Neuronal stem cell (in vitro differentiated cells): ENCODE measurements around the gene PPIB.

Source experiments
- DNase-seq: peaks from one replicate; pipeline ENCODE4 v3.0.0-alpha.2; 2013; ENCODE audit warnings: low spot score
- H2AFZ ChIP-seq: one replicate; pipeline ENCODE4 v1.6.1; 2013; ENCODE audit warnings: mild to moderate bottlenecking, low read length, inconsistent platforms
- H2AK5ac ChIP-seq: 2 replicates; pipeline ENCODE4 v1.6.1; 2013; ENCODE audit warnings: low read depth, mild to moderate bottlenecking, inconsistent platforms, low read length, moderate library complexity, mixed read lengths
- H2BK120ac ChIP-seq: 2 replicates; pipeline ENCODE4 v1.6.1; 2013; ENCODE audit warnings: low read depth, mild to moderate bottlenecking, inconsistent platforms, low read length, moderate library complexity, mixed read lengths
- H2BK12ac ChIP-seq: one replicate; pipeline ENCODE4 v1.6.1; 2013; ENCODE audit warnings: low read length, inconsistent platforms
- H2BK15ac ChIP-seq: 2 replicates; pipeline ENCODE4 v1.6.1; 2013; ENCODE audit warnings: mild to moderate bottlenecking, low read length, inconsistent platforms, mixed read lengths
- H2BK5ac ChIP-seq: one replicate; pipeline ENCODE4 v1.6.1; 2013; ENCODE audit warnings: inconsistent platforms, mild to moderate bottlenecking, low read length, moderate library complexity
- H3K14ac ChIP-seq: one replicate; pipeline ENCODE4 v1.6.1; 2013; ENCODE audit warnings: low read length, inconsistent platforms
- H3K18ac ChIP-seq: 2 replicates; pipeline ENCODE4 v1.6.1; 2013; ENCODE audit warnings: low read length, inconsistent platforms
- H3K23ac ChIP-seq: 2 replicates; pipeline ENCODE4 v1.6.1; 2013; ENCODE audit warnings: low read depth, mild to moderate bottlenecking, mixed read lengths, low read length, inconsistent platforms; ENCODE audit not compliant: poor library complexity
- H3K27ac ChIP-seq: replicated peaks from 3 replicates; pipeline ENCODE4 v1.5.1; 2013; ENCODE audit warnings: low read length, inconsistent platforms
- H3K27me3 ChIP-seq, 3 experiments: 2 replicates each; pipeline ENCODE4 v1.6.1; 2013; ENCODE audit warnings: low read length in 3 of 3, mild to moderate bottlenecking in 2 of 3, inconsistent platforms in 1 of 3, low read depth in 1 of 3, mixed read lengths in 1 of 3, moderate library complexity in 1 of 3; ENCODE audit not compliant: control insufficient read depth in 3 of 3, insufficient read depth in 3 of 3
- H3K36me3 ChIP-seq, 2 donors: replicated peaks in 1 of 2; 2 replicates each; pipeline ENCODE4 v1.6.1; 2013; ENCODE audit warnings: low read length in 2 of 2; ENCODE audit not compliant: control insufficient read depth in 2 of 2, insufficient read depth in 2 of 2
- H3K4ac ChIP-seq: 2 replicates; pipeline ENCODE4 v1.6.1; 2013; ENCODE audit warnings: inconsistent platforms, mild to moderate bottlenecking, low read length, moderate library complexity
- H3K4me1 ChIP-seq, 2 donors: 1 replicate in 1 of 2; 2 replicates in 1 of 2; pipeline ENCODE4 v1.6.1; 2013; ENCODE audit warnings: low read length in 2 of 2, low read depth in 1 of 2; ENCODE audit not compliant: control insufficient read depth in 2 of 2, insufficient read depth in 1 of 2
- H3K4me2 ChIP-seq: one replicate; pipeline ENCODE4 v1.6.1; 2013; ENCODE audit warnings: mild to moderate bottlenecking, low read length, inconsistent platforms; ENCODE audit not compliant: insufficient read depth, poor library complexity, severe bottlenecking
- H3K4me3 ChIP-seq, 2 donors: 2 replicates each; pipeline ENCODE4 v1.5.1; 2013; ENCODE audit warnings: low read length in 2 of 2, mild to moderate bottlenecking in 2 of 2, inconsistent platforms in 1 of 2, moderate library complexity in 1 of 2
- H3K79me1 ChIP-seq: one replicate; pipeline ENCODE4 v1.6.1; 2013; ENCODE audit warnings: low read depth, mild to moderate bottlenecking, inconsistent platforms, low read length, moderate library complexity
- H3K9ac ChIP-seq: one replicate; pipeline ENCODE4 v1.6.1; 2013; ENCODE audit warnings: mild to moderate bottlenecking, low read depth, low read length, inconsistent platforms; ENCODE audit not compliant: poor library complexity
- H3K9me3 ChIP-seq, 2 donors: replicated peaks in 1 of 2; 2 replicates each; pipeline versions ENCODE3 to v1.6.1; 2013; ENCODE audit warnings: low read length in 2 of 2, mild to moderate bottlenecking in 2 of 2, inconsistent platforms in 1 of 2, low read depth in 1 of 2, mixed read lengths in 1 of 2, moderate library complexity in 1 of 2; ENCODE audit not compliant: control insufficient read depth in 2 of 2, insufficient read depth in 1 of 2
- H4K8ac ChIP-seq: one replicate; pipeline ENCODE4 v1.6.1; 2013; ENCODE audit warnings: low read depth, mild to moderate bottlenecking, inconsistent platforms, low read length, moderate library complexity
- H4K91ac ChIP-seq: one replicate; pipeline ENCODE4 v1.6.1; 2013; ENCODE audit warnings: low read length, low read depth, mild to moderate bottlenecking, inconsistent platforms; ENCODE audit not compliant: poor library complexity
- WGBS, 2 donors: extraction: QIAGEN DNeasy Blood & Tissue Kit; methylation state at CpG; one replicate each; pipeline ENCODE4 v1.1.7; 2013; ENCODE audit warnings: missing lambda C conversion rate in 2 of 2, mixed read lengths in 1 of 2; ENCODE audit not compliant: insufficient read length in 2 of 2, insufficient replicate concordance in 1 of 2; ENCODE audit errors: extremely low coverage in 2 of 2; 5-methylcytosine and 5-hydroxymethylcytosine counted together

Gene PPIB

DNA sequence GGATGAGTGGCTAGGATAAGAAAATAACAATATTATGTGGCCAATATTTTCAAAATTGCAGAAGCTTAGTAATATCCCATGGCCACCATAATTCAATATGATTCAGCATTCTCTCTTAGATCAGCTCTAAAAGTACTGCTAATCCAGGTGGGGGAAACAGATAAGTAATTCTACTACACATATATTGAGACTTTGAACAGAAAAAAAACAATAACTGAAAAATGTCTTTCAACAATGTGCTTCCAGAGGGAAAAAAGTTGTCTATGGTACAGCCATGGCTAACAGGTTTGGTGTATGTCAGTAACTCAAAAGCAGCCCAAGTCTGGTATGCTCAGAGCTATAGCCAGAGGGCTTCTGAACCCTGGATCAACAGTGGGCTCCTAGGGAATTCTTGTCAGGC, 42.4 kb upstream of the PPIB start:
- Histone ChIP-seq H2BK15ac (no peak overlapping the region), H3K36me3 (peaks cover 2 to 58% of the 10 kb centered on the region in 2 donors), H3K23ac (no peak overlapping the region), H3K4me2 (no peak overlapping the region), H2BK5ac (no peak overlapping the region), H3K14ac (no peak overlapping the region), H4K91ac (no peak overlapping the region), H3K4me3 (no peak overlapping the region), H3K9ac (no peak overlapping the region), H3K27ac (no peak overlapping the region), H2AK5ac (no peak overlapping the region), H3K27me3 (no peaks in the 10 kb centered on the region), H2AFZ (no peak overlapping the region), H3K4ac (no peak overlapping the region), H2BK12ac (no peak overlapping the region), H4K8ac (no peak overlapping the region), H3K4me1 (no peaks in the 10 kb centered on the region), H3K9me3 (no peaks in the 10 kb centered on the region), H2BK120ac (no peak overlapping the region), H3K18ac (no peak overlapping the region), H3K79me1 (no peaks in the 10 kb centered on the region)
- DNase-seq, result no peak

DNA sequence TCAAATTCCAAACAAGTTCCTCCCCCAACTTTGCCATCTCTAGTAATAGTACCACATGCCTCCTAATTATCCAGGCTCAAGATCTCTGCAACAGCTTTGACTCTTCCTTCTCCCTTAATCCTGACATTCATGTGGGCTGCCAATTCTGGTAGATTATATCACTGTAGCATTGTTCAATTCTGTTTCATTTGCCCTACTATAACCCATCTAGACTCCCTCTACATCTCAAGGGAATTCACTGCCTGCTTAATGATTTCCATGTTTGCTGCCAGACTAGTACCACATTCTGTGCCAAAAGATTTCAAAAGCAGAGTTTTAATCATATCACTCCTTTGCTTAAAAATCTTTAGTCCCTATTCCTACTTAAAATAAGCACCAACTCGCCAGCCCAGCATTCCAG, 34.6 kb upstream of the PPIB start:
- Histone ChIP-seq H3K79me1 (no peaks in the 10 kb centered on the region), H3K4me2 (no peak overlapping the region), H4K8ac (no peak overlapping the region), H3K23ac (no peak overlapping the region), H2BK12ac (no peak overlapping the region), H3K4me1 (peaks cover 0 to 4% of the 10 kb centered on the region in 2 donors), H3K9me3 (no peaks in the 10 kb centered on the region), H3K27ac (no peak overlapping the region), H2AFZ (no peak overlapping the region), H2BK120ac (no peak overlapping the region), H3K14ac (no peak overlapping the region), H3K9ac (no peak overlapping the region), H3K4ac (no peak overlapping the region), H3K27me3 (no peaks in the 10 kb centered on the region), H4K91ac (no peak overlapping the region), H3K4me3 (no peak overlapping the region), H2BK5ac (no peak overlapping the region), H3K36me3 (peaks cover 3 to 40% of the 10 kb centered on the region in 2 donors), H2AK5ac (no peak overlapping the region), H2BK15ac (no peak overlapping the region), H3K18ac (no peak overlapping the region)
- DNase-seq, result no peak
- WGBS, 2 donors, result no CpG with 5 or more reads among the region's 1 CpG

DNA sequence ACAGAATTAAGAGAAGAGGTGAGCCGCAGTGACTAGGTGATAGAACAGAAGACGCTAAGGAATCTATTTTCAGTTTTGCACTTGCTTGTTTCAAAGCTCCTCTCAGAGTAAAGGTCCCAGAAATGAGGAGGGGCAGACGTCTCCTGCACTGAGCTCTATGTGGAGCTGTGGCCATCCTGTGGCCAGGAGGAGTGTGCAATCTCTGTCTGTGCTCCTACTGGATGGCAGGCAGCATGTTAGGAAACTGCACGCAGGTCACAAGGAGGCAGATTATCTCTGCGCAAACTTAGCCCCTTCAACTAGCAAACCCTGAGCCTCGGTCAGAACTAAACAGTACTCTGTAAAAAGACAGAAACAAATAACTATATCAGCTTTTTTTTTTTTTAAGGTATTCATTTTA, 31.1 kb upstream of the PPIB start:
- Histone ChIP-seq H3K4me2 (no peak overlapping the region), H3K27ac (no peak overlapping the region)
- WGBS, 2 donors, result no CpG with 5 or more reads among the region's 6 CpGs

DNA sequence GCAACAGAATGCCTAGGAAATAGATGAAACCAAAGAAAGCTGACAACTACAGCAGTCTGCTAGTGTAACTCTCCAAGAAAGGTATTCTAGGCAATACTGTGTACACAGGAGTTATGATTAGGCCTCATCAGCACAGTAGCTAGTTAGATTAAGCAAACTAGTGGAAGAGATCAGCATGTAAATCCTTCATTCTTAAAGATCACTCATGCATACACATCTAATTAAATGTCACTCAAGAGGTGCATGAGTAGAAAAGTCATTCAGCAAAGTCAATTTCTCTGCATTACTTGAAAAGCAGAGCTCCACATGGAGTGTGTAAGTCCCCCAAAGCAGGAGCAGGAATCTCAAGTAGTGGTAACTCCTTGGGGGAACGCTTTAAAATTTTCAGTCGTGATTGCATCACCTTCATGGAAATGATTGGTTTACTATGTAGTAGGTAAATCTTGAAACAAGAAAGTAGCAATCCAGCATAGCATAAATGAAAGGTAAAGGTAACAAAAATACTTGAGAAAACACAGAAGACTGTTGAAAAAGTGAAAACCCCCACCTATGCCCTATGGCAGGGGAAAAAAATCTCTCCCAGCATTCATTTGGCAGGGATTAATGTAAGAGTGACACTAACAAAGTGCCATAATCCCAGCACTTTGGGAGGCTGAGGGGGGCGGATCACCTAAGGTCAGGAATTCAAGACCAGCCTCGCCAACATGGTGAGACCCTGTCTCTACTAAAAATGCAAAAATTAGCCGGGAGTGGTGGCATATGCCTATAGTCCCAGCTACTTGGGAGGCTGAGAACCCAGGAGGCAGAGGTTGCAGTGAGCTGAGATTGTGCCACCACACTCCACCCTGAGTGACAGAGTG, 29.4 kb upstream of the PPIB start:
- no peak overlapping the region for H2BK12ac ChIP-seq
- no peak overlapping the region for H4K8ac ChIP-seq
- H3K4me3 ChIP-seq, result no peak overlapping the region
- H4K91ac ChIP-seq, result no peak overlapping the region
- H3K4me1 ChIP-seq, result peaks cover 0 to 8% of the 10 kb centered on the region in 2 donors
- peak; percentile 21 for DNase-seq
- H3K27ac ChIP-seq, result peak overlapping the region; percentile 70
- no peak overlapping the region for H2BK15ac ChIP-seq
- H2AK5ac ChIP-seq, result no peak overlapping the region
- no CpG with 5 or more reads among the region's 5 CpGs for WGBS, 2 donors
- no peak overlapping the region for H3K14ac ChIP-seq
- H2BK120ac ChIP-seq, result no peak overlapping the region
- no peak overlapping the region for H3K4me2 ChIP-seq
- no peak overlapping the region for H3K23ac ChIP-seq
- H3K9ac ChIP-seq, result no peak overlapping the region
- H2AFZ ChIP-seq, result no peak overlapping the region
- peaks cover 5 to 41% of the 10 kb centered on the region in 2 donors for H3K36me3 ChIP-seq
- H3K9me3 ChIP-seq, result no peaks in the 10 kb centered on the region
- H3K27me3 ChIP-seq, result no peaks in the 10 kb centered on the region
- peaks cover 2% of the 10 kb centered on the region for H3K79me1 ChIP-seq
- H3K4ac ChIP-seq, result no peak overlapping the region
- no peak overlapping the region for H3K18ac ChIP-seq
- no peak overlapping the region for H2BK5ac ChIP-seq

More for the DNA sequence above, 31.1 kb upstream of the PPIB start:
- Histone ChIP-seq H3K4me3 (no peak overlapping the region), H3K9me3 (no peaks in the 10 kb centered on the region), H2AFZ (no peak overlapping the region), H3K36me3 (peaks cover 3 to 30% of the 10 kb centered on the region in 2 donors), H3K9ac (no peak overlapping the region), H2BK5ac (no peak overlapping the region), H4K91ac (no peak overlapping the region), H4K8ac (no peak overlapping the region), H2AK5ac (no peak overlapping the region), H3K4ac (no peak overlapping the region), H2BK12ac (no peak overlapping the region), H3K23ac (no peak overlapping the region), H3K14ac (no peak overlapping the region), H3K4me1 (peaks cover 0 to 11% of the 10 kb centered on the region in 2 donors), H3K79me1 (peaks cover 2% of the 10 kb centered on the region), H3K18ac (no peak overlapping the region), H2BK15ac (no peak overlapping the region), H2BK120ac (no peak overlapping the region), H3K27me3 (no peaks in the 10 kb centered on the region)
- DNase-seq, result no peak
